Measurements from ENCODE around the gene CCDC66.

GRCh38 chr3:56595975-56596840, 39.2 kb downstream of the CCDC66 start:
- TF ChIP-seq POLR2A (IDR thresholded peaks at IDR 0.05) (no peak), CTCF (IDR thresholded peaks at IDR 0.05) (no peak), EP300 (IDR thresholded peaks at IDR 0.05) (no peak)

Measured in upper lobe of left lung (tissue), 4 donors.